NT2/D1 (cell line): ENCODE results near the gene SFXN5.

ENCODE experiments used
- SUZ12 ChIP-seq: IDR thresholded peaks from 2 replicates; pipeline ENCODE4 v1.6.1; 2011; ENCODE audit not compliant: insufficient read length, insufficient read depth; ENCODE audit errors: extremely low read depth
- YY1 ChIP-seq: IDR thresholded peaks from 2 replicates; pipeline ENCODE4 v1.6.1; 2011; ENCODE audit not compliant: insufficient read length, insufficient read depth
- ZNF274 ChIP-seq: IDR thresholded peaks from 2 replicates; pipeline ENCODE4 v1.6.1; 2011; ENCODE audit warnings: mild to moderate bottlenecking, low read depth, low read length

DNA sequence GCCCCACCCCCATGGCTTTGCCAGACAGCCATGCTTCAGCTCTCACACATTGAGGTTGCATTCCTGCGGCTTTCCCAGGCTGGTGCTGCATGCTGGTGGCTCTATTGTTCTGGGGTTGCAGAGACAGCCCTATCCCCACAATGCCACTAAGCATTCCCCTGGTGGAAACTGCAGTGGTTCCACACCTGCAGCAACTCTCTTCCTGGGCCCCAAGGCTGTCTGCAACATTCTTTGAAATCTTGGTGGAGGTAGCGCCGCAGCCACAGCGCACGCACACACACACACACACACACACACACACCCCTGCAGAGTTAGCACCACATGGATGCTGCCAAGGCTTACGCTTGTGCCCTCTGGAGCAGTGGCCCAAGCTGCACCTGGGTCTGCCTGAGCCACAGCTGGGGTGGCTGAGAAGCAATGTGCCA lies 21.4 kb downstream of the SFXN5 start:
- no peak for TF ChIP-seq SUZ12
- no peak for TF ChIP-seq ZNF274
- TF ChIP-seq YY1 = no peak
